ENCODE results near the gene ABI1.
"Not testable (repeated sequence)": the region's sequence is repeated elsewhere in the genome, so short reads cannot be mapped to it uniquely, and the experiment has no call there.

Gene ABI1

DNA sequence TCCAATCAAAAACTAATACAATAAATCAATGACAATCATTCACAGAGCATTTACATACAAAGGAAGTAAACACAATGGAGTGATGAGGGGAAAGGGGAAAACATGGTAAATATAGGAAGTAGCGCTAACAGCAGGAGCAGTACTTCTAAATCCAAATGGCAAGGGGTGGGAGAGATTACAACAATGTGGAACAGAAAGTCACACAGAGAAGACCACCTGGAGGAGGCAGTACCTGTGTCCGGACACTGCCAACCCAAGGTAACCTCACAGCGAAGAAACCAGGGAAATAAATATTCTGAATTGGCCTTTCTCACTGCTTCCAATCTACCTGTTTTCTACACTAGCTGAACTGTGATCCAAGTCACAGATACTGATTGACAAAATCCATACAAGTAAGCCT, 58.2 kb downstream of the ABI1 start:
- Mint-ChIP-seq H3K27me3 (ENCODE audit: low read depth) (no peaks in the 10 kb centered on the region), H3K36me3 (ENCODE audit: low read depth) (peaks cover 11% of the 10 kb centered on the region), H3K4me3 (no peak overlapping the region), H3K9me3 (no peaks in the 10 kb centered on the region), H3K27ac (no peak overlapping the region), H3K4me1 (ENCODE audit: low read depth) (peaks cover 38% of the 10 kb centered on the region)

DNA sequence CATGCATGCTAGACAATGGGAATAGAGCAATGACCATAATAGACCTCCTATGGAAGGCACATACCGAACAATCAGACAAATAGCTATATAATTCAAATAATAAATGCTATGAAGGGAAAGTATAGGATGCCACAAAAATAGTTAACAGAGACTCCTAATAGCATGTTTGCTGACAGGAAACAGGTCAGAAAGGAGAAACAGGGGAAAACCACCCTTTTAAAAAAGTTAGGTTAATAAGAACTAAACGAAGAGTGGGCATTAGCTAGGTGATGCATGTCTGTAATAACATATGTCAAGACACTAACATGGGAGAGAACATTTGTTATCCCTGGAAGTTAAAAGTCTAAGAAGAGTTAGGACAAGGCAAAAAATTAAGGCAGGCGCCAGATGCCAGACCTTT, 58.9 kb downstream of the ABI1 start:
- no peaks in the 10 kb centered on the region for H3K9me3 Mint-ChIP-seq
- peaks cover 38% of the 10 kb centered on the region for H3K4me1 Mint-ChIP-seq (ENCODE audit: low read depth)
- no peak overlapping the region for H3K4me3 Mint-ChIP-seq
- peaks cover 10% of the 10 kb centered on the region for H3K36me3 Mint-ChIP-seq (ENCODE audit: low read depth)
- H3K27me3 Mint-ChIP-seq (ENCODE audit: low read depth): no peaks in the 10 kb centered on the region
- no peak overlapping the region for H3K27ac Mint-ChIP-seq

DNA sequence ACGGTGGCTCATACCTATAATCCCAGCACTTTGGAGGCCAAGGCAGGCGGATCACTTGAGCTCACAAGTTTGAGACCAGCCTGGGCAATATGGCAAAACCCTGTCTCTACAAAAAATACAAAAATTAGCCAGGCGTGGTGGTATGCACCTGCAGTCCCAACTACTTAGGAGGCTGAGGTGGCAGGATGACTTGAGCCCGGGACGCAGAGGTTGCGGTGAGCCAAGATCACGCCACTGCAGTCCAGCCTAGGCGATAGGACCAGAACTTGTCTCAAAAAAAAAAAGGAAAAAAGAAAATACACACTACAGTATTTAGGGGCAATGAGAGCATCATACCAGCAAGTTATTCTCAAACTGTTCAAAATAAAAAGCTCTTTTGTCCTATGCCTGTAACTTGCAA, 59.5 kb downstream of the ABI1 start:
- Mint-ChIP-seq H3K27me3 (ENCODE audit: low read depth) (no peaks in the 10 kb centered on the region), H3K4me1 (ENCODE audit: low read depth) (peaks cover 33% of the 10 kb centered on the region), H3K36me3 (ENCODE audit: low read depth) (peaks cover 9% of the 10 kb centered on the region)

DNA sequence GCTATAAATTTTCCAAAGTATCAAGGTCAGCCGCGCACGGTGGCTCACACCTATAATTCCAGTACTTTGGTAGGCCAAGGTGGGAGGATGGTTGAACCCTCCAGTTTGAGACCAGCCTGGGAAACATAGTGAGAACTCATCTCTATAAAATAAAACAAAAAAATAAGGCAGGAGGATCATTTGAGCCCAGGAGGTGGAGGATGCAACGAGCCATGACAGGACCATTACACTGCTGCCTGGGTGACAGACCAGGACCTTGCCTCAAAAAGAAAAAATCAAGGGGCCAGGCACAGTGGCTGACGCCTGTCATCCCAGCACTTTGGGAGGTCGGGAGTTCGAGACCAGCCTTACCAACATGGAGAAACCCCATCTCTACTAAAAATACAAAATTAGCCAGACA, 60.3 kb downstream of the ABI1 start:
- H3K27ac Mint-ChIP-seq: no peak overlapping the region
- H3K9me3 Mint-ChIP-seq: peaks cover 1% of the 10 kb centered on the region
- no peaks in the 10 kb centered on the region for H3K27me3 Mint-ChIP-seq (ENCODE audit: low read depth)

More for the DNA sequence above, 59.5 kb downstream of the ABI1 start:
- H3K9me3 Mint-ChIP-seq: no peaks in the 10 kb centered on the region
- H3K27ac Mint-ChIP-seq: no peak overlapping the region
- no peak overlapping the region for H3K4me3 Mint-ChIP-seq

DNA sequence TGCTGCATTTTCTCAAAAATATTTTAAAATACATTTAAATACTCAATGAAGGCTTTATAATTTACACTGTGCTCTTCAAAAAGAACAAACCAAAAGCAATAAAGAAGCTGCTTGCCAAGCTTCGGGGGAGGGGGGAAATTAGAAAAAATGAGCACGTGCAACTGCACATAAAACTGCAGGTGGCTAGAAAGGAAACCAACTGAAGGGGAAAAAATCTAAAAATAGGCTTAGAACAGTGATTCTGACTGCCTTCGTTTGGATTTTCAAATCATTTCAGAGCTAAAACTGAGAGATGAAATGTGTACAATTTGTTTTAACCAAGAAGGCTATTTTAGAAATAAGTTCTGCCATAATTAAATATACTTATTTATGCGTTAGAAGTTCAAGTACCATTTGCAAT, 61.4 kb downstream of the ABI1 start:
- Mint-ChIP-seq H3K4me1 (ENCODE audit: low read depth) (peaks cover 19% of the 10 kb centered on the region), H3K27ac (no peak overlapping the region), H3K9me3 (peaks cover 4% of the 10 kb centered on the region), H3K4me3 (no peak overlapping the region), H3K36me3 (ENCODE audit: low read depth) (peaks cover 10% of the 10 kb centered on the region), H3K27me3 (ENCODE audit: low read depth) (no peaks in the 10 kb centered on the region)

More for the DNA sequence above, 60.3 kb downstream of the ABI1 start:
- H3K4me3 Mint-ChIP-seq: no peak overlapping the region
- H3K36me3 Mint-ChIP-seq (ENCODE audit: low read depth): peaks cover 9% of the 10 kb centered on the region
- H3K4me1 Mint-ChIP-seq (ENCODE audit: low read depth): peaks cover 27% of the 10 kb centered on the region

DNA sequence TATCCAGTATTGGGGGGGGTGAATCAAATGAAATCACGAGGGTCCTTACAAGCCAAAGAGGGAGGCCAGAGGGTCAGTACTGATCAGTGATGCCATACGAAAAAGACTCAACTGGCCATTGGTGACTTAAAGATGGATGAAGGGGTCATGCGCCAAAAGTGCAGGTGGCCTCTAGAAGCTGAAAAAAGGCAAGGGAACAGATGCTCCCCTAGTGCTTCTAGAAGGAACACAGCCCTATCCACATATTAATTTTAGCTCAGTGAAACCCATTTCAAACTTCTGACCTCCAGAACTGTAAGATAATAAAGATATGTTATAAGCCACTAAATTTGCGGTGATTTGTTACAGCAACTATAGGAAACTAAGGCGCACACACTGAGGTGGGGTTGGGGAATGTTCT, 62.5 kb downstream of the ABI1 start:
- Mint-ChIP-seq H3K9me3 (peaks cover 4% of the 10 kb centered on the region), H3K27ac (no peak overlapping the region), H3K36me3 (ENCODE audit: low read depth) (peaks cover 10% of the 10 kb centered on the region), H3K27me3 (ENCODE audit: low read depth) (no peaks in the 10 kb centered on the region), H3K4me1 (ENCODE audit: low read depth) (peaks cover 20% of the 10 kb centered on the region), H3K4me3 (no peak overlapping the region)

DNA sequence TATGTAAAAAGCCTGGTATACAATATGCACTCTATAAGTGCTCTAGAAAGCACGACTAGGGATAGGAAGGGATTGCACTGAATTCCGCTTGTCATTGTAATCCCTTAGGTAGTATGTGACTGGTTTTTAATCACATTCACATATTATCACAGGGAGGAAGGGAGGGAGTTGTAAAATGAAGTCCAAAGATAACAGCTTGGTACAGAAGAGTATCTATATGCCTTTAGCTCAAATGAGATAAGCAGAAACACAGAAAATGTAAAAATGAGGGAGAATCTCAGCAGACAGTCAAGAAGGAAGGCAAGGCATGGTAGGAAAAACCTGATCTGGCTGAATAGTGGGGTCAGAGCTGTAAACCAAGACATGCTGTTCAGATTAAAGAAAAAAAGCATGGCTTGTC, 63.4 kb downstream of the ABI1 start:
- Mint-ChIP-seq H3K36me3 (ENCODE audit: low read depth) (peaks cover 10% of the 10 kb centered on the region), H3K4me3 (no peak overlapping the region), H3K27ac (no peak overlapping the region), H3K27me3 (ENCODE audit: low read depth) (no peaks in the 10 kb centered on the region), H3K4me1 (ENCODE audit: low read depth) (peaks cover 12% of the 10 kb centered on the region), H3K9me3 (peaks cover 4% of the 10 kb centered on the region)

DNA sequence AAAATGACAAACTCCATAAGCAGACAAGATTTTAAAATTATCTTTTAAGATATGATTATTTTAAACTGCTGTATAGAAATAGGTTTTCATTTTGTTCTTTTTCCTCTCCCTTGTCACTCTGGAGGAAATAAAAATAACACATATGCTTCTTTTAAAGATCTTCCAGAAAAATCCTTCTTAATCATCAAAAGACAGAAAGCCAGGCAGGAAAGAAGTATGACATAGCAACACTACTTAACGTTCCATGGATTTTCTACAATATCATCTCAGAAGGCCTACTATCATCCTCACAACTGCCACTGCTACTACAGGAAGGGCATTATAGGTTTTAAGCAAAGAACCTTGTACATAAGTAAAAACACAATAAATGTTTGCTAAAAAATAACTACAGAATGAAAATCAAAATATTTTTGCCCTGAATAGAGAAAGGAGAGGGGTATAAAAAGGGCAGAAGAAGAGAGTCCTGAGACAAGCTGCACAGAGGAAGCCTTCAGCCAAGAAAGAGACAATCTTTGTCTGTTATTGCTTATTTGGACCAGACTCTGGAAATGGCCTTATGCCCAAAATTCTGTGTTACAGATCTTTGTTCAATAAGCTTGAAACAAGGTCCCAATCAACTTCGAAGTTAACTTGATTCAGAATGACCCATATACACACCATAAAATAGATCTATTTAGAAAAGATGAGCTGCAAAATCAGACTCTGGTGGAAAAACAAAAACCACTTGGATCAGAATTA, 67.8 kb downstream of the ABI1 start:
- peaks cover 6% of the 10 kb centered on the region for H3K4me1 Mint-ChIP-seq (ENCODE audit: low read depth)
- H3K27me3 Mint-ChIP-seq (ENCODE audit: low read depth): no peaks in the 10 kb centered on the region
- peaks cover 4% of the 10 kb centered on the region for H3K9me3 Mint-ChIP-seq
- H3K4me3 Mint-ChIP-seq: no peak overlapping the region
- no peak overlapping the region for H3K27ac Mint-ChIP-seq
- H3K36me3 Mint-ChIP-seq (ENCODE audit: low read depth): peaks cover 16% of the 10 kb centered on the region

DNA sequence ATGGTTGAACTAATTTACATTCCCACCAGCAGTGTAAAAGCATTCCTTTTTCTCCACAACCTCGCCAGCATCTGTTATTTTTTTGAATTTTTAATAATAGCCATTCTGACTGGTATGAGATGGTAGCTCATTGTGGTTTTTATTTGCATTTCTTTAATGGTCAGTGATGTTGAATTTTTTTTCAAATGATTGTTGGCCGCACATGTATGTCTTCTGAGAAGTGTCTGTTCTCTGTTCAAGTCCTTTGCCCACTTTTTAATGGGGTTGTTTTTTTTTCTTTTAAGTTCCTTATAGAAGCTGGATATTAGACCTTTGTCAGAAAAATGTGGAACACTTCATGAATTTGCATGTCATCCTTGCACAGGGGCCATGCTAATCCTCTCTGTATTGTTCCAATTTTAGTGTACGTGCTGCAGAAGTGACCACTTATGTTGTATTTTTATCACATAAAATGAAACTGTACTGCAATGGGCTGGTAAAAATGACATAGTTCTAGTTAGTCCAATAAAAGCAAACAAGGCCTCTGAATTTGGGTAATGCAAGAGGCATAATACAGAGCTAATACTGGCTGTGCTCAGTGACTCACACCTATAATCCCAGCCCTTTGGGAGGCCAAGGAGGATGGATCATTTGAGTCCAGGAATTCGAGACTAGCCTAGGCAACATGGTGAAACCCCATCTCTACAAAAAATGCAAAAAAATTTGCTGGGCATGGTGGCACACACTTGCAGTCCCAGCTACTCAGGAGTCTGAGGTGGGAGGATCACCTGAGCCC, 70.3 kb downstream of the ABI1 start:
- peaks cover 18% of the 10 kb centered on the region for H3K36me3 Mint-ChIP-seq (ENCODE audit: low read depth)
- H3K4me3 Mint-ChIP-seq: no peak overlapping the region
- peaks cover 15% of the 10 kb centered on the region for H3K4me1 Mint-ChIP-seq (ENCODE audit: low read depth)
- peaks cover 2% of the 10 kb centered on the region for H3K9me3 Mint-ChIP-seq
- no peak overlapping the region for H3K27ac Mint-ChIP-seq
- H3K27me3 Mint-ChIP-seq (ENCODE audit: low read depth): no peaks in the 10 kb centered on the region

DNA sequence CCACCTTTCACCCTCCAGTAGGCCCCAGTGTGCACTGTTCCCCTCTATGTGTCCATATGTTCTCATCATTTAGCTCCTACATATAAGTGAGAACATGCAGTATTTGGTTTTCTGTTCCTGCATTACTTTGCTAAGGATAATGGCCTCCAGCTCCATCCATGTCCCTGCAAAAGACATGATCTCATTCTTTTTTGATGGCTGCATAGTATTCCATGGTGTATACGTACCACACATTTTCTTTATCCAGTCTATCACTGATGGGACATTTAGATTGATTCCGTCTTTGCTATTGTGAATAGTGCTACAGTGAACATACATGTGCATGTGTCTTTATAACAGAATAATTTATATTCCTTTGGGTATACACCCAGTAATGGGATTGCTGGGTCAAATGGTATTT, 71.0 kb downstream of the ABI1 start:
- H3K27me3 Mint-ChIP-seq (ENCODE audit: low read depth); H3K27ac Mint-ChIP-seq; H3K9me3 Mint-ChIP-seq; H3K4me3 Mint-ChIP-seq: not testable (repeated sequence)
- H3K4me1 Mint-ChIP-seq (ENCODE audit: low read depth): peaks cover 15% of the 10 kb centered on the region
- H3K36me3 Mint-ChIP-seq (ENCODE audit: low read depth): peaks cover 17% of the 10 kb centered on the region

DNA sequence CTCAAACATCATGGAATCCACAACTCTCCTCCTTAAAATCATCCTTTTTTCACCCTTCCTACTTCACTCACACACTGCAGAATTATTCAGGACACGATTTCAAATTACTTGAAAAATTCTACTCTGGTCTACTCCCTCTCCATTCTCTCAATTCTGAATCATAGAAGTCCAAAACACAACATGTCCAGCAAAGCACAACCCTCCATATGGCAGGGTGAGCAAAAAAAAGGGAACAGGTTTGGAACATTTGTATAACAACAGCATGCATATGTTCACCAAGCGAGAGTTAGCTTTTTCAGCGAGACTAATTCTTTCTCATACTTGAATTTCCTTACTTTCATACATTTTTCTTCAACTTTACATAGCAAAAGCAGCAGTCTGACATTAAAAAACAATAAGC, 73.4 kb downstream of the ABI1 start:
- Mint-ChIP-seq H3K27me3 (ENCODE audit: low read depth) (no peaks in the 10 kb centered on the region), H3K4me1 (ENCODE audit: low read depth) (peaks cover 22% of the 10 kb centered on the region), H3K36me3 (ENCODE audit: low read depth) (peaks cover 17% of the 10 kb centered on the region), H3K4me3 (no peak overlapping the region), H3K9me3 (no peaks in the 10 kb centered on the region), H3K27ac (no peak overlapping the region)

DNA sequence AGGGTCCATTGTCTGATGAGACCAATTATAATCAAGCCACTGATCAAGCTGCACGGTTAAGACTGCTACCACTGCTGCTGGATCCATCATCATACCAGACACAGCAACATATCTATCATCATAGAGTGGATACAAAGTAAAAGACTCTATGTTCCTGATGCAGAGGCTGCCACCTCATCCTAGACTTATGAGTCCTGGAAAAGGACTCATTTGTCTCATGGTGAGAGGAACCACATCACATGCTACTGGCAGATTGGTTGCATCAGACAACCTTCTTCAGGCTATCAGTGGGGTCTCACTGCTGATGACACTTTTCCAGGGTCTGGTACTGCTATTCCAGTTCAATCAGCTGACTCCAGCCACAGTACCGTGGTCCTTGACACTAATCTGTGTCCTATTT, 79.0 kb downstream of the ABI1 start:
- Mint-ChIP-seq H3K4me1 (ENCODE audit: low read depth) (peaks cover 42% of the 10 kb centered on the region), H3K27me3 (ENCODE audit: low read depth) (no peaks in the 10 kb centered on the region), H3K9me3 (no peaks in the 10 kb centered on the region), H3K27ac (no peak overlapping the region), H3K36me3 (ENCODE audit: low read depth) (peaks cover 2% of the 10 kb centered on the region), H3K4me3 (no peak overlapping the region)

DNA sequence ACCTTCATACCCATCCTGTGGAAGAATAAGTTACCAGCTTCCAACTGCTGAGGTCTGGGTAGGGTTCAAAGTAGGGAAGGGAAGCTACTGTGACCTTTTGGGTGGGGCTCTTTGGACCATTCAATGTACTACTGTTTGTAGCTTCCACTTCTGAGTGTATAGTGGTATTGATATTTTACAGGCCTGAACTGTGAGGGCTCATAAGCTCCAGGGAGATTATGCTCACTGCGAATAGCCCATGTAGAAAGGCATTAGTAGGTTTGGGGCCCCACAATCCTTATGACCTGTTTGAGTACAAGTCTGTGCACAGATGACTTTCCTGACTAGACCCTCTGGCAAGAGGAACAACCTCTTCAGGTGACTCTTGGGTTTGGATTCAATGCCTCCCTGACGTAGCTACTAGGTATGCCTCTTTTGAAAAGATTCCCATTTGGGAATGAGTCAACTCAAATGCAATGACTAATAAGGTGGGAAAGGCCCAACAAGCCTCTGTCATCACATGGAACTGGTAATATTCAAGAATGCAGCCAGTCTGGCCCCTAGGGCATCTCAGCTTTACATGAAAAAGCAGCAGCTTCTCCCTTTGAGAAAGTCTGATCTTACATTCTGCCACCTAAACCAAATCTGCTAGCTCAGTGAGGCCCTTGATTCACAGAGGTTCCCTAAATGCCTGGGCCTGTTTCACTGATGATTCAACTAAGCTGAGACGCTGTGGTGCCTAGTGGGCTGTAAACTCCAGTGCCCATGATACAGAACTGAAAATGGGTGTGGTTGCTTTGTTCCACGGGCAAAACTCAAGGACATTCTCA, 79.8 kb downstream of the ABI1 start:
- Mint-ChIP-seq H3K4me3 (no peak overlapping the region), H3K36me3 (ENCODE audit: low read depth) (peaks cover 2% of the 10 kb centered on the region), H3K27me3 (ENCODE audit: low read depth) (no peaks in the 10 kb centered on the region), H3K27ac (peak overlapping the region; percentile 43), H3K4me1 (ENCODE audit: low read depth) (peaks cover 38% of the 10 kb centered on the region), H3K9me3 (no peaks in the 10 kb centered on the region)

DNA sequence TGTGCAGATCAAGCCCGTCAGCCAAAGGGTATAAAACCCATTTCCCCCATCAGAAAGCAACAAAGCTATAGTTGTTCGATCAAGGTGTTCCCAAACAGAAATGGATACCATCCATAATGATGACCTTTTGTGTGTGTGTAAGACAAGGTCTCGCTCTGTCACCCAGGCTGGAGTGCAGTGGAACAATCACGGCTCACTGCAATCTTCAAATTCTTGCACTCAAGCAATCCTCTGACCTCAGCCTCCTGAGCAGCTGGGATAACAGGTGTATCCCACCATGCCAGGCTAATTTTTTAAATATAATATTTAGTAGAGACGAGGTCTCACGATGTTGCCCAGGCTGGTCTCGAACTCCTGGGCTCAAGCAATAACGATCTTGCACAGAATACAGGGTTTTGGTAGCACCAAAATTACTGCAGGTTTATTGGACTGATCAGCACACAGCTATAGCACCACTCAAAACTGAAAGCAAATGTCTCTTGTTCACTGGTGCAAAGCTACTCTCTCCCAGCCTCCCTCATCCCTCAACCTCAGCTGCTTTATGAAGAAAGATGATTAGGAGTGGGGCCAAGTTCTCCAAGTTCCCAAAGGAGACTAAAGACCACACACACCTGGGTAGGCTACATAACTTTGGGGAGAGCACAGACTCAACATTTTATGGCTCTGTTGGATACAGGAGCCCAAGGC, 80.5 kb downstream of the ABI1 start:
- Mint-ChIP-seq H3K27me3 (ENCODE audit: low read depth) (no peaks in the 10 kb centered on the region), H3K27ac (no peak overlapping the region), H3K9me3 (no peaks in the 10 kb centered on the region), H3K4me3 (no peak overlapping the region), H3K36me3 (ENCODE audit: low read depth) (peaks cover 4% of the 10 kb centered on the region), H3K4me1 (ENCODE audit: low read depth) (peaks cover 38% of the 10 kb centered on the region)
